ENCODE data around the gene CCL7.

Gene CCL7

DNA sequence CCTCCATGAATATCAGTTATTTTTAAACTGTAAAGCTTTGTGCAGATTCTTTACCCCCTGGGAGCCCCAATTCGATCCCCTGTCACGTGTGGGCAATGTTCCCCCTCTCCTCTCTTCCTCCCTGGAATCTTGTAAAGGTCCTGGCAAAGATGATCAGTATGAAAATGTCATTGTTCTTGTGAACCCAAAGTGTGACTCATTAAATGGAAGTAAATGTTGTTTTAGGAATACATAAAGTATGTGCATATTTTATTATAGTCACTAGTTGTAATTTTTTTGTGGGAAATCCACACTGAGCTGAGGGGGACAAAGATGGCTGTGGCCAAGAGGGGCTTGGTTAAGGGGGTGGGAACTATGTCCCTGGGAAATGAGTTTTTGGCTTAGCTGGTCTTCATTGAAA, 17.9 kb downstream of the CCL7 start:
- no peak for DNase-seq (ENCODE audit: low read depth)

DNA sequence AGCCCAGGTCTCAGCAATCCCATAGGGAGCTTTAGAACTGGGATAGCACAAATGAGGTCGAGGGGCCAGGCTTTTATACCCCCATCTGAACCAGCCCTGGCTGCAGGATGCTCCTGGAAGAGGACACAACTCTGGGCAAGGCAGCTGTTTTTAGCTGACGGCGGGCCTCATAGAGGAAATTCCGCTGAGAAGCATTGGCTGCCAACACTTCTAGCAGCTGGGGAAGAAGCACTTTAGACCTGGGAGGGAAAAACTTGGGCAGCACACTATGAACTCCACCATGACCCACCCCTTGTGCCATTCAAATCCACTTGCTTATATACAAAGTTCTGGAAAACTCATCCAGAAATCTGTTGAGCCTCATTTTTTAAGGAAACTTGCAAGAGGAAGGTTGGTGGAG, 20.6 kb downstream of the CCL7 start:
- no peak for DNase-seq (ENCODE audit: low read depth)

DNA sequence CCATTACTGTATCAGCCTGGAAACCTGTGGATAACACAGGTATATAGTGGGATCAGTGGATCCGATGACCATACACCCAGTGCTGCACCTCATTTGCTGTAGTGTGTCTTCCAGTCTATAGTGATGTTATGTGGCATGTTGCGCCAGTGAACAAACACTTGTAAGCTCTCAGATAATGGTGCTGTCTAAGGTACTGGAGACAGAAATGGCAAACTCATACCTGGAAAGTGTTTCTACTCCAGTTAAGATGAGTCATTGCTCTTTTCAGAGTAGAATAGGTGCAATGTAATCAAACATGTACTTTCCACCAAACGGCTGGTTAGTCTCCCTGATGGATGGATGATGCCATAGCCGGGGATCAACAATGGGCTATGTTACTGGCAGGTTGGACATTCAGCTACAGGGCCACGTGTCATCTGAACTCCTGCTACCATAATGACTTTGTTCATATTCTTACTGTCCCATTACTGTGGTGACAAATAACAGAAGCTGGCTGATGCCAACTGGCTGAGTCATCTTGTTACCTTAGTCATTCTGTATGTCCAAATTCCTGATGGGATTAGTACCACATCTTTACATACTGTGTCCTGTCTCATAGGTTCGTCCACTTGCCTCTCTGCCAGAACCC, 21.8 kb downstream of the CCL7 start:
- no peak for DNase-seq (ENCODE audit: low read depth)

DNA sequence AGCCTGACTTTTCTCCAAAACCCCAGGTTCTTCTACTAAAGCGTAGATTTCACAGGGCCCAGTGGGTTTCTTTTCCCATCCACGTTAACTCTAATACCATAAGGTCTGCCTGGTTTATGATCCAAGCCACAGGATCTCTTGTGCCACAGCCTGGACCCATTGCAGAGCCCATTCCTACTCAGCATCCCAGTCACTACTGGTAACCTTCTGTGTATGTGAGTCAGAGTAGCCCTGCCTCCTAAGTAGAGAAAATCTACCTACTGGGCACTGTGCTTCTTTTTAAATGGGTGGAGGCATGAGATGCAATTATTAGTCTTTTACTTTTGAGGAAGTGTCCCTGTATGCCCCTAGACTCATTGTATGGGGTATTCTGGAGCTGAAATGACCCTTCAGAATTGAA, 29.0 kb downstream of the CCL7 start:
- DNase-seq (ENCODE audit: low read depth), result no peak

DNA sequence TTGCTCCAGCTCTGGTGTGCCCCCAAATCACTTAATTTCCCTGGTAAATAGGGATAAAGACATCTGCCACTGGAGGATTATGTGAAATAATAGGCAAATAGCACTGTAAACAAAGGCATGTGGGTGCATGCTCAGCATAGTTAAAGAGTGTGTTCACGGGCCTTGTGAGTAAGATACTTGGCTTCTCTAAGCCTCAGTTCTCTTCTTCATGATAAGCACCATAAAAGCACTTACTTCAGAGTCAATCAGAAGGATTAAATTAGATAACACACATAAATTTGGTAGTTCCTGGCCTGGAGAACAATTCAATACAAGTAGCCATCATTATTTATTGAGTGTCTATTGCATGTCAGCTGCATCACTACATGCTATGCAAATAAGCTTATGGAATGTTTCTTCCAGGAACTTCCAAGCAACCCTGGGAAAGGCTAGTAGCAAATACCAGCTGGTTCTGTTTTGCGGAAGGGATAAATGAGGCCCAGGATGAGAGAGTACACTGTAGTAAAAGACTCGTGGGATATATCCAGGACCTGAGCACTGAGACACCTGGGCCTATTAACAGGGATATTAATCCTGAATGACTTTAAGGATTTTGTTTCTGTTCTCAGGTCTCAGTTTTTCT, 30.0 kb downstream of the CCL7 start:
- no peak for DNase-seq (ENCODE audit: low read depth)

DNA sequence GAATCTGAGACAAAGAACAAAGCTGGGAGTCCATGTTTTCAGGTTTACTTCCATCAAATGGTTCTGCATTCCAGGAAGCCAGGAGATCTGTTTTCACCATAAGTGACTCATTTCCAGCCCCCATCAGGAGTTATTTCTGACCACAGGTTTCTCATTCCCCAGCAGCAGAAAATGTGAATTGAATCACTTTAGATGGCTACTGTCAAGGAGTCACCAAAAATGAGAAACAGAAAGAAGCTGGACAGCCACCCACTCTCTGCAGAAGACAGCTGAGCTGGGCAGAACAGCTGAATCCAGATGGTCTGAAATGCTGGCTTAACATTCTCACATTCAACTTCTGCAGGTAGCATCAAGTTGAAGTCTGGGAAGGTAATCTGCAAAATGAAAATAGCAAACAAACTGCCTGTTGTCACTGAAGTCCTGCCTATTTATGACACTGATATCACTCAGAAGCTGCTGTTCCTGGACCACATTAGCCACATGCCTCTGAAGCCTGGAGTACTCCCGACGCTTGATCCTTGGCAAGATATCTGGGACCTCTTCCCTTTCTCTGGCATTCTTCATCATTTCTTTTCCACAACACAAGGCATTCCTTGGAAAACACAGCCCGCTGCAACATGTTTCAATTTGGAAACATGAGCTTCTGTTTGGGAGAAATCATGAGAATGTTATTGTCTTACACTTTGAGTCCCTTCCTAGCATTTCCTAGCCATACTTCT, 30.8 kb downstream of the CCL7 start:
- no peak for DNase-seq (ENCODE audit: low read depth)

DNA sequence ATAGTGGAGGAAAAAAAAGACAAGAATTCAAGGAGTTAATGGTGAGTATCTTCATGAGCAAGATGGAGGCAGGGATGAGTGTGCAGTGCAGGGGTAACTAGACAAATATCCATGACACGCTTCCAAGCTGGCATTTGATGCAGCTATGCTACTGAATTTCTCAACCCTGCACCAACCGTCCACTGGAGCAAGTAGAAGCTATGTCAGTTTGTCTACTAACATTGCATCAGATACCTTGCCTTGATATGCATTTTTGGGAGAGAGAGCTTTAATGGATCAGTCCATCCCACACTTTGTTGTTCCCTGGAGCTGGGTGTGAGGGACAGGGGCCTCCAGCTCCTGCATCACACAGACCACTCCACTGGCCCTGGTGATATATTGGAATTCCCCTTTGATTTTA, 32.0 kb downstream of the CCL7 start:
- DNase-seq (ENCODE audit: low read depth), result no peak

DNA sequence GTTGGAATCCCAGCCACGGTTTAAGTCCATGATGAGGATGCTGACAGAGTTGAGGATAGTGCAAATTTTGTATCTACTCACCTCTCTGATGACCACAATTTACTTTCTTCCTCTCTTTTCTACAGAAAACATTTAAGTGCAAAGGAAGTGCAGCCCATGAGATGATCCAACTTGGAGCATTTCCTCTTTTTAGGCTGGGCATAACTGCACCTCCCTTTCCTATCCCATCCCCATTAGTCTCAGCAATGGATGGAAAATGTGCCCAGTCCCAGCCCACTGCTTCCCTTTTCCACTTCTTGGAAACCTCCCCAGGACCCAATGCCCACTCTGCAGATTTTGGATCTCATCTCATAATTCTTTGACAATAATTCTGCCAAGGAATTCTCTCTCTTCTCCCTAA, 32.6 kb downstream of the CCL7 start:
- no peak for DNase-seq (ENCODE audit: low read depth)

DNA sequence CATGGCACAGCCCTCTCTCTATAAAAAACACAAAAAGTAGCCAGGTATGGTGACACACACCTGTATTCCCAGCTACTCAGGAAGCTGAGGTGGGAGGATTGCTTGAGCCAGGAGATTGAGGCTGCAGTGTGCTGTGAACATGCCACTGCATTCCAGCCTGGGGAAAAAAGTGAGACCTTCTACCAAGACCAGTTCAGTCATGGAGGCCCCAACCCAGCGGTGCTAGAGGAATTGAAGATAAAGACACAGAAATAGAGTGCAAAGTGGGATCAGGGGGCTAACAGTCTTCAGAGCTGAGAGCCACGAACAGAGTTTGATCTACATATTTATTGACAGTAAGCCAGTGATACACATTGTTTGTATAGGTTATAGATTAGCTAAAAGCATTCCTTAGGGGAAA, 33.6 kb downstream of the CCL7 start:
- DNase-seq (ENCODE audit: low read depth), result no peak

DNA sequence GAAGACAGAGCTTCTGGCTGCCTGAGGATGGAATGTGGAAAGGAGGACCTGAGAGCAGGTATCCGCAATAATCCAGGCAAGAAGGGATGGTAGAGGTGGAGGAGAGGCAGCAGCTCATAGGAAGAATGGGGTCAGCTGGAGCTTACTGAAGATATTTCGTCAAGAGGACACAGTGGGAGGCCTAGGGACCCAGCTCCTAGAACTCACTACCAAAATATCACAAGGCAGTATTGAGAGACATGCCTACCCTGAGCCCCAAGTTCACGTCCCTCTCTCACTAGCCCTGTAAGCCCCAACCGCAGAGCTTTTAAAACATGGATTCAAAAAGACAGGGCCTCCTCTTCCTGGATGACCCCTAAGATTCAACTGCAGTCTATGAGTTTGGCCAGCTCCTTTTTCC, 35.0 kb downstream of the CCL7 start:
- no peak for DNase-seq (ENCODE audit: low read depth)

DNA sequence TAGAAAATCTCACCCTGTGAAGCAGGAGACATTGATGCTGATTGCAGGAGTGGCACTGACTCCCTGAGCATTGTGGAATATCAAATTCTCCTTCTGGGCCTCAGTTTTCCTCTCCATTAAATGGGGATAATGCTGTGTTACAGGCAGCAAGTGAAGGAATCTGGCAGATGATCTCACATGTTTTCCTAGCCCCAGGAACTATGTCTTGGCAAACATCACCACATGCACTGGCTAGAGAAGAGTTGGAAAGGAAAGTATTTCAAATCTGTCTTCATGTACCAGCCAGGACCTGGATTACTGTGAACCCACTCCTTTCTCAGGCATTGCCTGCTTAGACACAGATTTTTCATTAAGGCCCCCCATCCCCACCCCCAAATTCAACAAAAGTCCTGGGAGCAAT, 35.6 kb downstream of the CCL7 start:
- DNase-seq (ENCODE audit: low read depth), result no peak

DNA sequence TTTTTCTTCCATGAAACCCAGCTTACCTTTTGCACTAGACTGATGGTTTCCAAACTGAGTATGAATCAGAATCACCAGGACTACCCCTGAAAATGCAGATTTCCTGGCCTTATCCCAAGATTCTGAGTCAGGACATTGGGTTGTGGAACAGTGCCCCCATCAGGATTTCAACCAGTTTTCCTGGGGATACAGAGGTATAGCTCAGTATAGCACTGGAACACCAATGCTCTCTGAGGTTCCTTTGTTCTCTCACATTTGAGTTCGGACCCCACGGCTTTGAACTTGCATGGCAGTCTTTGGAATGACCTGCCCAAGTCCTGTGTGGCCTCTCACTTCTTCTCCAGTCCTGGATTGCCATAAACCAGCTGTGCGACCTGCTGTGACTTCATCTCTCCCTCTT, 36.4 kb downstream of the CCL7 start:
- peak; percentile 66 for DNase-seq (ENCODE audit: low read depth)

DNA sequence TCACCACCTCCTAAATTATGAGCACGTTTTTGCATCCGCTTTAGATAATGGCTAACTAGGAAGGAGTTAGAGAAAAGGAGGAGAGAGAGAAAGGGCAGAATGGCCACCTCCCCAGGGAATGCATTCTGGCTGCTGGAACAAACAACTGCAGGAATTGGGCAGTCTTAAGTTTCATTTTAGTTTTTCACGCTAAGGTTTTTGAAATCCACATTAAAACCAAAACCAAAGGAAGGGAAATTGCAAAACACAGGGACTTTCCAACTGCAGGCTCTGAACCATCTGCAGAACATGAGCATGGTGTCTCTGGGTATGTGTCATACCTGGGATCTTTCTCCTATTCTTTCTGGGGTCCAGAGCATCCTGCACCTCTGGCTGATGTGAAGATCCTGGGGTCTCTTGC, 37.1 kb downstream of the CCL7 start:
- DNase-seq (ENCODE audit: low read depth), result no peak

DNA sequence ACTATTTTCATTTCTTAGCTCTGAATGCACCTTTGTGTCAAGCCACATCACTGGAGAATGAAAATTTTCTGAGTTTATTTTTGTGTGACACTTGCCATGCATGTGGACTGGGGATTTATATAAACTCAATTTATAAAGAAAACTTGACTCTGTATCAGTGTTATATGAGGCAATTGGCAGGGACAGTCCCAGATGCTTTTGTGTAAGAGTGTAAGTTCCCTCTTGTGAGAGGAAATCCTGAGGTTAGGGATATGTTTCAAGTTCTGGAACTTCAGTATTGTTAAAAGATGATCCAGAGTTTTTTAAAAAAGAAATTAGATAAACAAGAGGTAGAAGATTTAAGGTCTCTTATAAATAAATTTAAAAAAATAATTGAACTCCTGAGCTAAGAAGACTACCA, 38.4 kb downstream of the CCL7 start:
- no peak for DNase-seq (ENCODE audit: low read depth)

DNA sequence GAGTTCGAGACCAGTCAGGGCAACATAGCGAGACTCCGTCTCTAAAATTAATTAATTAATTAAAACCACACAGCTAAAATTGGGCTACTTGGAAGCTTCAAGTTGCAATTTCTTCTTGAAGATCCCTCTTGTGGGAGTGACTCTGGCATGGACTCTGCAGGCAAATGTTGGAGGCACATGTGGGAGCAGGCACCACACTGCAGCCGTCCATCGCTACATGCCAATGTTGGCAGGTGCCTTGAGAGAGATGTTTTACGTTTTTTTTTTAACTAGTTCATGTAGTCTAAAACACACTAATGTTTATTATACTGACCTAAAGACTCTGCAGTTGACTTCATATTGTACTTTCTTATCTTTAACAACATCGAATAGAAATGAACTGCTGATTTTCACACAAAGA, 41.3 kb downstream of the CCL7 start:
- no peak for DNase-seq (ENCODE audit: low read depth)

DNA sequence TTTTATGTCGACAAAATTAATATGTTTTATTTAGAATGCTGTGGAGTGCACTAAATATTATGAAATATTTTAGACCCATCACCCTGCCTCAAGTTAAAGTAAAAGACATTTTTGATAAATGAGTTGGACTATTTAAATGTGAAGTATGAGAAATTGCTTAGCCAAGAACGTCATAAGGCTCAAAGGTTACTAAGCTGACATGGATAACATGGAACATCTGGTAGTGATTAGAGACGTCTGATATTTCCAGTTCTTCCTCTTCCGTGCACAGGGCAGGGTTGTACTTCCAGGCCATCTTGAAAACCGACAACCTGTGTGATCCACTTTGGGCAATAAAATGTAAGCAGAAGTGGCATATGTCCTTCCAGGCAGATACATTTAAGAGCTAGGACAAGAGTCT, 42.1 kb downstream of the CCL7 start:
- DNase-seq (ENCODE audit: low read depth), result no peak

DNA sequence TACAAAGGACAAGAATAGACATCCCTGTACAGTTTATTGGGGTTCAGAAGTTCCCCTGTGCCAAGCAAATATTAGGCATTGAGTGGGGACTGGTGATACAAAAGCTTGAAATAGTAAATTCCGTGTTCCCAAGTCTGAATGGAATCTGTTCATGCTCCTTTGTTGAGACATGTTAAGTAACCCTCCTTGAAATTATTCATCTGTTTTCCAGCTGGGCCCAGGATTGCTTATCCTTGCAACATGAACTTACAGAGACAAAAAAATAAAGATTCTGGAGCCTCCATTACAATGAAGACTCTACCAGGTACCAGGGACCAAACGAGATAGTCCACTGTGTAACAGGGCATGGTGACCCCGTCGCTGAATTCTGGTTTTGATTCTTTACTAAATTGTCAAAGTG, 43.1 kb downstream of the CCL7 start:
- no peak for DNase-seq (ENCODE audit: low read depth)

DNA sequence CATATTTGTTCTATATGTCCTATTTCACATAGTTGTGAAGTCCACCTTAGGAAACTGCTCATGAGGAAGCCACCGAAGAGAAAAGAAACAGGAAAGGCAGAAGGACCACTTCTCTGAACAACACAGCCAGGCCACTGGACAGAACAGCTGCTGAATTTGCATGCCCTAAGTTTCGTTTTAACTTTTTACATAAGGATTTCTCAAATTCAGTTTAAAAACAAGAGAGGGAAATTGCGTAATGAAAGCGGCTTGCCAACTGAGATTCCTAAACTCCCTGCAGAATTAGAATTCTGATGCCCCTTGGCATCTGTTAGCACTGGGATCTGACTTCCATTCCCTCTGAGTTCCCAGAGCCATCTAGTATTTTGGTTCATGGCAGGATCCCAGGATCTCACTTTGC, 44.3 kb downstream of the CCL7 start:
- DNase-seq (ENCODE audit: low read depth), result no peak

DNA sequence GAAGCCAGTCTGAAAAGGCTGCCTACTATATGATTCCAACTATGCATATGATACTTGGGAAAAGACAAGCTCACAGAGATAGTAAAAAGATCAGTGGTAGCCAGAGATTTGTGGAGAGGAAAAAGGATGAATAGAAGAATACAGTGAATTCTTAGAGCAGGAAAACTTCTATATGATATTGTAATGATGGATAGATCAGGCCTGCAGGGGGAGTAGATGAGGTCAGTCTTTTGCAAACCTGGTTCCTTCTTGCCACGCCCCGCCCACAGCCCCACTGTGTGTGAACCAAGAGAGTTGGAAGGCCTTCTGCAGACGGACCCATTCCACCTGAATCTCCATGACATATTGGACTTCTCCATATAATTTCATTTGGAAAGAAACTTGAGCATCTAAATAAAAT, 48.5 kb downstream of the CCL7 start:
- no peak for DNase-seq (ENCODE audit: low read depth)

DNA sequence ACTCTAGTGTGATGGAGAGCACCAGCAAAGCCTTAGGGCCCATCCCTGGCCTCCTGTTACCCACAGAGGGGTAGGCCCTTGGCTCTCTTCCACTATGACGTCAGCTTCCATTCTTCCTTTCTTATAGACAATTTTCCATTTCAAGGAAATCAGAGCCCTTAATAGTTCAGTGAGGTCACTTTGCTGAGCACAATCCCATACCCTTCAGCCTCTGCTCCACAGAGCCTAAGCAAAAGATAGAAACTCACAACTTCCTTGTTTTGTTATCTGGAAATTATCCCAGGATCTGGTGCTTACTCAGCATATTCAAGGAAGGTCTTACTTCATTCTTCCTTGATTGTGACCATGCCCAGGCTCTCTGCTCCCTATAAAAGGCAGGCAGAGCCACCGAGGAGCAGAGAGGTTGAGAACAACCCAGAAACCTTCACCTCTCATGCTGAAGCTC, 49.0 kb downstream of the CCL7 start, which contains the start of gene CCL8:
Gene CCL8 (plus strand): TSS at position 397 of the 445 bp plus-strand sequence. CDS start 67 bp downstream, outside the sequence.
- no peak for DNase-seq (ENCODE audit: low read depth)
